Measurements from ENCODE around the gene FEM1A. TPM values are rescaled to one million over a fixed set of nuclear protein-coding genes. Genes with fewer than 3 reads are reported as not detected.

Gene FEM1A
- total and polyA plus RNA-seq, 4 donors = 0.25 to 15.1 (median 7.4) TPM

GRCh38 chr19:4795400-4795799, 3.9 kb downstream of the FEM1A start (continued):
- TF ChIP-seq FOXA2 (IDR thresholded peaks at IDR 0.05) (no peak), TAF1 (conservative IDR thresholded peaks at IDR 0.05) (no peak), MAX (IDR thresholded peaks at IDR 0.05) (no peak)

GRCh38 chr19:4800591-4801081, 9.1 kb downstream of the FEM1A start:
- H3K9me3 ChIP-seq (ENCODE audit: control insufficient read depth in 4 of 4, low read length in 3 of 4) = no peaks in the 10 kb centered on the region
- peaks cover 0 to 12% (median 6%) of the 10 kb centered on the region in 4 donors for H3K4me1 ChIP-seq (ENCODE audit: control insufficient read depth in 4 of 4, insufficient read depth in 4 of 4, low read length in 3 of 4)
- no peak overlapping the region for H3K9ac ChIP-seq (ENCODE audit: low read depth in 1 of 2, low read length in 2 of 2)
- TF ChIP-seq SP1 (IDR thresholded peaks at IDR 0.05) (peak; percentile 43), FOXA2 (IDR thresholded peaks at IDR 0.05) (no peak)
- no peaks in the 10 kb centered on the region for H3K27me3 ChIP-seq (ENCODE audit: control insufficient read depth in 4 of 4, insufficient read depth in 4 of 4, low read length in 3 of 4)
- no peak for DNase-seq (ENCODE audit: low spot score)
- peak overlapping the region; percentile 1 to 28 for H3K27ac ChIP-seq (ENCODE audit: low read depth in 1 of 2, low read length in 2 of 2)
- no peak overlapping the region for H3K4me3 ChIP-seq (ENCODE audit: low read depth in 1 of 3, low read length in 3 of 3)
- 43% methylated on average over 23 of the region's 23 CpGs for WGBS
- peaks cover 0 to 5% (median 2%) of the 10 kb centered on the region in 4 donors for H3K36me3 ChIP-seq (ENCODE audit: control insufficient read depth in 4 of 4, insufficient read depth in 3 of 4, low read depth in 1 of 4, low read length in 3 of 4)

- TF ChIP-seq EGR1 (IDR thresholded peaks at IDR 0.05; ENCODE audit: low read depth in 2 of 2) (no peak), HNF4G (IDR thresholded peaks at IDR 0.05) (no peak), MAX (IDR thresholded peaks at IDR 0.05) (no peak), SP1 (IDR thresholded peaks at IDR 0.05) (no peak), ZBTB33 (IDR thresholded peaks at IDR 0.05) (no peak), HNF4A (conservative IDR thresholded peaks at IDR 0.05) (no peak), CTCF (IDR thresholded peaks at IDR 0.05; ENCODE audit: low read depth, low read length, missing input control) (no peak), ATF3 (IDR thresholded peaks at IDR 0.05) (no peak)
- H3K4me1 ChIP-seq (ENCODE audit: control insufficient read depth in 4 of 4, insufficient read depth in 4 of 4, low read length in 3 of 4) = peaks cover 0 to 12% (median 5%) of the 10 kb centered on the region in 4 donors
- no peaks in the 10 kb centered on the region for H3K9me3 ChIP-seq (ENCODE audit: control insufficient read depth in 4 of 4, low read length in 3 of 4)
- no peak for DNase-seq (ENCODE audit: low spot score)
- no peak overlapping the region for H3K4me3 ChIP-seq (ENCODE audit: low read depth in 1 of 3, low read length in 3 of 3)
- H3K27me3 ChIP-seq (ENCODE audit: control insufficient read depth in 4 of 4, insufficient read depth in 4 of 4, low read length in 3 of 4) = no peaks in the 10 kb centered on the region
- no peak overlapping the region for H3K9ac ChIP-seq (ENCODE audit: low read depth in 1 of 2, low read length in 2 of 2)
- WGBS = 71% methylated on average over 3 of the region's 3 CpGs
- H3K36me3 ChIP-seq (ENCODE audit: control insufficient read depth in 4 of 4, insufficient read depth in 3 of 4, low read depth in 1 of 4, low read length in 3 of 4) = peaks cover 0 to 5% (median 2%) of the 10 kb centered on the region in 4 donors
- no peak overlapping the region for H3K27ac ChIP-seq (ENCODE audit: low read depth in 1 of 2, low read length in 2 of 2)
These were observed 9.6 kb downstream of the FEM1A start for GRCh38 chr19:4801085-4801619.

GRCh38 chr19:4802711-4803110, 11.2 kb downstream of the FEM1A start:
- Histone ChIP-seq H3K4me1 (ENCODE audit: control insufficient read depth in 4 of 4, insufficient read depth in 4 of 4, low read length in 3 of 4) (peaks cover 0 to 12% (median 5%) of the 10 kb centered on the region in 4 donors), H3K9me3 (ENCODE audit: control insufficient read depth in 4 of 4, low read length in 3 of 4) (no peaks in the 10 kb centered on the region), H3K27ac (ENCODE audit: low read depth in 1 of 2, low read length in 2 of 2) (no peak overlapping the region), H3K9ac (ENCODE audit: low read depth in 1 of 2, low read length in 2 of 2) (no peak overlapping the region), H3K27me3 (ENCODE audit: control insufficient read depth in 4 of 4, insufficient read depth in 4 of 4, low read length in 3 of 4) (no peaks in the 10 kb centered on the region), H3K36me3 (ENCODE audit: control insufficient read depth in 4 of 4, insufficient read depth in 3 of 4, low read depth in 1 of 4, low read length in 3 of 4) (no peaks in the 10 kb centered on the region), H3K4me3 (ENCODE audit: low read depth in 1 of 3, low read length in 3 of 3) (no peak overlapping the region)
- WGBS = 84% methylated on average over 7 of the region's 7 CpGs
- no peak for DNase-seq (ENCODE audit: low spot score)
- no peak for TF ChIP-seq GABPA (IDR thresholded peaks at IDR 0.05 in 1 of 2, conservative IDR thresholded peaks at IDR 0.05 in 1 of 2)
- no peak for TF ChIP-seq RXRA (IDR thresholded peaks at IDR 0.05)
- no peak for TF ChIP-seq REST (IDR thresholded peaks at IDR 0.05)
- no peak for TF ChIP-seq FOXA1 (IDR thresholded peaks at IDR 0.05)
- TF ChIP-seq CTCF (IDR thresholded peaks at IDR 0.05; ENCODE audit: low read depth, low read length, missing input control) = no peak
- no peak for TF ChIP-seq NR2F2 (IDR thresholded peaks at IDR 0.05)
